Stimulated activated CD8-positive, alpha-beta memory T cell treated with anti-CD3 and anti-CD28 coated beads, Interleukin-12 subunit alpha, Interleukin-12 subunit beta, amount 100 ng/mL, for 4 hours (primary cell): ENCODE data around the gene GJB4.
"Not testable (repeated sequence)": the region's sequence is repeated elsewhere in the genome, so short reads cannot be mapped to it uniquely, and the experiment has no call there.

Experiments
- DNase-seq: peaks from one replicate; pipeline ENCODE4 v3.0.0-alpha.2; 2020; ENCODE audit warnings: low read depth

Gene GJB4

GRCh38 chr1:34746785-34747637, 12.5 kb upstream of the GJB4 start:
- DNase-seq, result no peak

- DNase-seq, result no peak
These were observed 11.9 kb upstream of the GJB4 start for GRCh38 chr1:34747638-34747941.

- DNase-seq, result no peak
These were observed 9.5 kb upstream of the GJB4 start for GRCh38 chr1:34749992-34750391.

GRCh38 chr1:34750610-34751009, 8.9 kb upstream of the GJB4 start:
- DNase-seq, result no peak

- no peak for DNase-seq
These were observed 6.4 kb upstream of the GJB4 start for GRCh38 chr1:34753163-34753562.

- no peak for DNase-seq
These were observed 4.4 kb upstream of the GJB4 start, which contains the start of gene GJB5 for GRCh38 chr1:34754964-34755637. TSS of gene GJB5 (plus strand) at chr1:34755047. CDS start at chr1:34757331, 2,284 bp downstream.

- DNase-seq, result no peak
These were observed 3.6 kb upstream of the GJB4 start for GRCh38 chr1:34755961-34756360.

GRCh38 chr1:34757386-34757785, 2.2 kb upstream of the GJB4 start:
- DNase-seq, result no peak

GRCh38 chr1:34758751-34759150, 789 bp upstream of the GJB4 start:
- no peak for DNase-seq

- DNase-seq, result no peak
These were observed 1.7 kb downstream of the GJB4 start for GRCh38 chr1:34761176-34761761.

GRCh38 chr1:34761776-34762307, 2.3 kb downstream of the GJB4 start:
- DNase-seq, result no peak

- no peak for DNase-seq
These were observed 3.1 kb downstream of the GJB4 start for GRCh38 chr1:34762474-34763141.

GRCh38 chr1:34763142-34763781, 3.7 kb downstream of the GJB4 start:
- no peak for DNase-seq

- no peak for DNase-seq
These were observed 9.3 kb downstream of the GJB4 start for GRCh38 chr1:34768856-34769255.

GRCh38 chr1:34770891-34771504, 11.5 kb downstream of the GJB4 start:
- no peak for DNase-seq

- no peak for DNase-seq
These were observed 12.2 kb downstream of the GJB4 start for GRCh38 chr1:34771573-34772371.

- not testable (repeated sequence) for DNase-seq
These were observed 13.6 kb downstream of the GJB4 start for GRCh38 chr1:34773114-34773513.

- no peak for DNase-seq
These were observed 15.4 kb downstream of the GJB4 start for GRCh38 chr1:34774957-34775356.

GRCh38 chr1:34776911-34777310, 17.4 kb downstream of the GJB4 start:
- DNase-seq, result no peak

- no peak for DNase-seq
These were observed 18.2 kb downstream of the GJB4 start for GRCh38 chr1:34777519-34778321.
